Gastrocnemius medialis (tissue), 4 donors: ENCODE results near the gene OIP5. TPM values are rescaled to one million over a fixed set of nuclear protein-coding genes. Genes with fewer than 3 reads are reported as not detected.
A peak's percentile ranks its signal among the peaks of the same experiment; 100 is the strongest.
"Not testable (repeated sequence)": the region's sequence is repeated elsewhere in the genome, so short reads cannot be mapped to it uniquely, and the experiment has no call there.

Experiments used
- ATAC-seq, 2 donors: fragments of 150-250 bp; one replicate each; pipeline ENCODE4 v1.9.1; 2016
- DNase-seq, 2 donors: peaks; one replicate each; pipeline ENCODE4 v3.0.0-alpha.2; 2019
- H3K27ac ChIP-seq, 4 donors: fragments of 200-600 bp; sonication (generic); 1 replicate in 1 of 4; 2 replicates in 3 of 4; pipeline ENCODE4 v1.5.1; 2016 to 2018; ENCODE audit warnings: mild to moderate bottlenecking in 2 of 4, moderate library complexity in 1 of 4
- H3K27me3 ChIP-seq, 3 donors: fragments of 200-600 bp; sonication (generic) in 2 of 3; 1 replicate in 1 of 3; 2 replicates in 2 of 3; pipeline versions ENCODE4 v1.5.1 to v1.6.0; 2016 to 2019; ENCODE audit warnings: mild to moderate bottlenecking in 1 of 3, moderate library complexity in 1 of 3
- H3K36me3 ChIP-seq, 2 donors: fragments of 200-600 bp; sonication (generic) in 1 of 2; one replicate each; pipeline ENCODE4 v1.5.1; 2017 to 2018
- H3K4me1 ChIP-seq, 2 donors: fragments of 200-600 bp; sonication (generic) in 1 of 2; one replicate each; pipeline ENCODE4 v1.5.1; 2016 to 2017; ENCODE audit warnings: mild to moderate bottlenecking in 2 of 2
- H3K4me3 ChIP-seq, 4 donors: fragments of 200-600 bp; sonication (generic) in 3 of 4; 1 replicate in 1 of 4; 2 replicates in 3 of 4; pipeline ENCODE4 v1.5.1; 2016 to 2019; ENCODE audit warnings: mild to moderate bottlenecking in 2 of 4
- H3K9me3 ChIP-seq, 3 donors: fragments of 200-600 bp; sonication (generic) in 2 of 3; 1 replicate in 1 of 3; 2 replicates in 2 of 3; pipeline ENCODE4 v1.5.1; 2016 to 2019
- POLR2A ChIP-seq, 2 donors: fragments of 450-650 bp; IDR thresholded peaks; one replicate each; pipeline ENCODE4 v1.6.1; 2017; ENCODE audit warnings: antibody characterized with exemption in 2 of 2, mild to moderate bottlenecking in 2 of 2, moderate library complexity in 2 of 2
- in situ Hi-C, 4 donors: fragments of 200-750 bp; cut with MboI; loops; one replicate each; pipeline versions ENCODE4 v1.15.0 to v1.8.0; 2017; ENCODE audit warnings: low sequenced_read_pairs in 4 of 4
- intact Hi-C: fragments of 100-400 bp; cut with DNase I; formaldehyde crosslinking; loops from one replicate; pipeline ENCODE4 v1.15.1; 2023; ENCODE audit warnings: low total_unique reads
- total RNA-seq, 4 donors: library from RNA; depleted of rRNA; stranded (reverse); fragments of >200 nt; gene quantifications; one replicate each; pipeline versions ENCODE4 v1.1.0 to v1.2.3, GENCODE V29; 2016
- TF ChIP-seq, protein P1 (sequence below), 5 experiments: fragments of 450-650 bp in 3 of 5; fragments of 200-600 bp in 2 of 5; sonication (generic) in 2 of 5; IDR thresholded peaks in 4 of 5; conservative IDR thresholded peaks in 1 of 5; 1 replicate in 4 of 5; 2 replicates in 1 of 5; pipeline ENCODE4 v1.5.1; 2016 to 2019; ENCODE audit warnings: antibody characterized with exemption in 5 of 5, mild to moderate bottlenecking in 3 of 5, moderate library complexity in 3 of 5

Gene OIP5
- total RNA-seq, 4 donors from 2014 or later = 1.9 to 7.8 (median 4.0) TPM

DNA sequence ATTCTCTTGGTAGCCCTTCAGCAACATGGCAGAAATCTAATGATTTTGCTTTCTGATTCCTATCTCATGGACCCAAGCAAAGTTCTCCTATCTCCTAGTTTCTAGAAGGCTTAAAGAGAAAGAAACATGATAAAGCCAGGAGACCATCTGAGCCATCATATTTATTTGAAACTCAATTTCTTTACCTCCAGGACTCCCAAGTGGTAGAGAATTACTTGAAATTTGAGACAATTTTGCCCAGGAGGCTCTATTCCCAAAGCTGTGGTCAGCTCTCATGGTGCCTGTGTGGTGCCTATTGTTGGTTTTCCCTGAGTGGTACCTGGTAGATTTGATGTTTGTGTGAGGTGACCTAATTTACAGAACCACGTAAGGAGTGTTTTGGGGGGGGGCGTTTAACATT lies 62.5 kb downstream of the OIP5 start:
- in situ Hi-C loops (no loop called here), intact Hi-C loops (no loop called here)
- Histone ChIP-seq H3K36me3 (peaks cover 0 to 91% of the 10 kb centered on the region in 2 donors), H3K9me3 (no peaks in the 10 kb centered on the region), H3K27me3 (no peaks in the 10 kb centered on the region), H3K27ac (no peak overlapping the region), H3K4me1 (no peaks in the 10 kb centered on the region), H3K4me3 (no peak overlapping the region)
- ATAC-seq (no peak), DNase-seq (no peak)
- TF ChIP-seq, protein P1, sequence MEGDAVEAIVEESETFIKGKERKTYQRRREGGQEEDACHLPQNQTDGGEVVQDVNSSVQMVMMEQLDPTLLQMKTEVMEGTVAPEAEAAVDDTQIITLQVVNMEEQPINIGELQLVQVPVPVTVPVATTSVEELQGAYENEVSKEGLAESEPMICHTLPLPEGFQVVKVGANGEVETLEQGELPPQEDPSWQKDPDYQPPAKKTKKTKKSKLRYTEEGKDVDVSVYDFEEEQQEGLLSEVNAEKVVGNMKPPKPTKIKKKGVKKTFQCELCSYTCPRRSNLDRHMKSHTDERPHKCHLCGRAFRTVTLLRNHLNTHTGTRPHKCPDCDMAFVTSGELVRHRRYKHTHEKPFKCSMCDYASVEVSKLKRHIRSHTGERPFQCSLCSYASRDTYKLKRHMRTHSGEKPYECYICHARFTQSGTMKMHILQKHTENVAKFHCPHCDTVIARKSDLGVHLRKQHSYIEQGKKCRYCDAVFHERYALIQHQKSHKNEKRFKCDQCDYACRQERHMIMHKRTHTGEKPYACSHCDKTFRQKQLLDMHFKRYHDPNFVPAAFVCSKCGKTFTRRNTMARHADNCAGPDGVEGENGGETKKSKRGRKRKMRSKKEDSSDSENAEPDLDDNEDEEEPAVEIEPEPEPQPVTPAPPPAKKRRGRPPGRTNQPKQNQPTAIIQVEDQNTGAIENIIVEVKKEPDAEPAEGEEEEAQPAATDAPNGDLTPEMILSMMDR (IDR thresholded peaks at IDR 0.05 in 4 of 5, conservative IDR thresholded peaks at IDR 0.05 in 1 of 5) = no peak
- no peak for TF ChIP-seq POLR2A (IDR thresholded peaks at IDR 0.05)

DNA sequence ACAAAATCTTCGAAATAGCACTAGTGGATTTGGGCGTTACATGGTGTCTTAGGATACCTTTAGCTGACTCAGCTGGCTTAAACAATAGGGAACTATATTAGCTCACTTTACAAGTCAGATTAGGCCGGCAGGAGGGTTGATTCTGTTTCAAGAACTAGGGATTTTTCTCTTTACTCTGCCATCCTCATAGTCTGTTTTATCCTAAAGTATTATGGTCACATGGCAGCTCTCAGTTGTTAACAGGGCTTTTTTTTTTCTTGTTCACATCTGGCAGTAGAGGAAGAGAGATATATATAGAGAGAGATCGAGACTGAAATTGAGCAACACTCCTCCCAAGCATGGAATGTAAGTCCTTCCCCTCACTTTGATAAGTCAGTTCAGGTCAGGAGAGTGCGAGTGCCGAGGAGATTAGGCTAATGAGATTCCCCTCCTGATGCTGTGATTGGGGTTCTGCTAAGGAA lies 68.5 kb downstream of the OIP5 start:
- H3K4me3 ChIP-seq = no peak overlapping the region
- ATAC-seq = peak; percentile 63 to 84
- intact Hi-C loops = no loop called here
- DNase-seq = peak in 1 of 2 donors; percentile 22
- H3K27ac ChIP-seq = peak overlapping the region; percentile 45 to 54 (median 51)
- peaks cover 0 to 55% of the 10 kb centered on the region in 2 donors for H3K36me3 ChIP-seq
- in situ Hi-C loops = no loop called here
- TF ChIP-seq POLR2A (IDR thresholded peaks at IDR 0.05) = no peak
- TF ChIP-seq, protein P1 (IDR thresholded peaks at IDR 0.05 in 4 of 5, conservative IDR thresholded peaks at IDR 0.05 in 1 of 5) = no peak
- peaks cover 24 to 27% of the 10 kb centered on the region in 2 donors for H3K4me1 ChIP-seq
- no peaks in the 10 kb centered on the region for H3K27me3 ChIP-seq
- no peaks in the 10 kb centered on the region for H3K9me3 ChIP-seq

DNA sequence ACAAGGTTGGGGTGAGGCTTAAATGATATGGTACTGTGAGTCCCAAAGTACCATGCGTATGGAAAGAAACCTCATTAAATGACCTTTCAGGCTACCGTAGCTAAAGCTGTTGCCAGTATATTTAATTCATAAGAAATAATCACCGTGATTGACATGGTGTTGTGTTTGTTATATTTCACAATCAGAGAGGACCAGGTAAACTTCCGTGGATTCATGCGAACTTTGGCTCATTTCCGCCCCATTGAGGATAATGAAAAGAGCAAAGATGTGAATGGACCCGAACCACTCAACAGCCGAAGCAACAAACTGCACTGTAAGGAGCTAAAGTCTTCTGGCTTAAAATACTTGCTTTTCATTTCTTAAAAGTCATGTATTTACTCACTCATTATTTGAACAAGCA lies 69.8 kb downstream of the OIP5 start:
- in situ Hi-C loops (no loop called here), intact Hi-C loops (no loop called here)
- Histone ChIP-seq H3K36me3 (peaks cover 0 to 53% of the 10 kb centered on the region in 2 donors), H3K4me3 (no peak overlapping the region), H3K9me3 (no peaks in the 10 kb centered on the region), H3K27me3 (no peaks in the 10 kb centered on the region), H3K4me1 (peaks cover 32% of the 10 kb centered on the region in 2 donors), H3K27ac (no peak overlapping the region)
- TF ChIP-seq, protein P1 (IDR thresholded peaks at IDR 0.05 in 4 of 5, conservative IDR thresholded peaks at IDR 0.05 in 1 of 5) = no peak
- no peak for TF ChIP-seq POLR2A (IDR thresholded peaks at IDR 0.05)
- no peak for ATAC-seq
- no peak for DNase-seq

DNA sequence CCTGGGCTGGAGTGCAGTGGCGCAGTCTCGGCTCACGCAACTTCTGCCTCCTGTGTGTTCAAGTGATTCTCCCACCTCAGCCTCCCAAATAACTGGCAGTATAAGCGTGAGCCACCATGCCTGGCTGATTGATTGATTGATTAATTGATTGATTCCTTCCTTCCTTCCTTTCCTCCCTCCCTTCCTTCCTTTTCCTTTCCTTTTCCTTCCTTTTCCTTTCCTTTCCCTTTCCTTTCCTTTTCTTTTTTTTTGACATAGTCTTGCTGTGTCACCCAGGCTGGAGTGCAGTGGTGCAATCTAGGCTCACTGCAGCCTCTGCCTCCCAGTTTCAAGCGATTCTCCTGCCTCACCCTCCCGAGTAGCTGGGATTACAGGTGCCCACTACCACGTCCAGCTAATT lies 71.5 kb downstream of the OIP5 start:
- H3K9me3 ChIP-seq, DNase-seq, H3K27ac ChIP-seq, ATAC-seq, intact Hi-C loops, H3K27me3 ChIP-seq, H3K4me3 ChIP-seq, in situ Hi-C loops: not testable (repeated sequence)
- Histone ChIP-seq H3K4me1 (peaks cover 32% of the 10 kb centered on the region in 2 donors), H3K36me3 (peaks cover 0 to 37% of the 10 kb centered on the region in 2 donors)

DNA sequence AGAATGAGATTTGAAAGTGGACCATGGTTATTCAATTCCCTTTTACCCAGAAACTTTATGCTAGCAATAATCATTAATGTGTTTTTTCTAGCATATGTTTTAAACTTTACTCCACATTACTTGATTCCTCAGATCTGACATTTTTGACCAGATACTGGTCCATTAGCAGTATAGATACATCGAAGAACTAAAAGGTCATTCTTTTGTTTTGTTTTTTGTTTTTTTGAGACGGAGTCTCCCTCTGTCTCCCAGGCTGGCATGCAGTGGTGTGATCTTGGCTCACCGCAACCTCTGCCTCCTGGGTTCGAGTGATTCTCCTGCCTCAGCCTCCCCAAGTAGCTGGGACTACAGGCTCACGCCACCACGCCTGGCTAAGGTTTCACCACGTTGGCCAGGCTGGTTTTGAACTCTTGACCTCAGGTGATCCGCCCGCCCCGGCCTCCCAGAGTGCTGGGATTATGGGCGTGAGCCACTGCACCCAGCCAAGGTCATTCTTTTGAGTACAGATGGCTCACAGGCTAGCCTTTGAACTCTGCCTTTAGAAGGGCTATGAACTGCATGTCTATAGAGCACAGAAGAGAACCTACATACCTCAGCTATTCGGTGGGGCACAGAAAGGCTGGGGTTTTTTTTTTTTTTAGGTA lies 72.7 kb downstream of the OIP5 start:
- TF ChIP-seq, protein P1 (IDR thresholded peaks at IDR 0.05 in 4 of 5, conservative IDR thresholded peaks at IDR 0.05 in 1 of 5) = no peak
- TF ChIP-seq POLR2A (IDR thresholded peaks at IDR 0.05) = no peak
- in situ Hi-C loops (no loop called here), intact Hi-C loops (no loop called here)
- Histone ChIP-seq H3K27me3 (no peaks in the 10 kb centered on the region), H3K9me3 (no peaks in the 10 kb centered on the region), H3K36me3 (peaks cover 3 to 32% of the 10 kb centered on the region in 2 donors), H3K27ac (peak overlapping the region; percentile 63 to 70 (median 68)), H3K4me3 (no peak overlapping the region), H3K4me1 (peaks cover 31 to 32% of the 10 kb centered on the region in 2 donors)
- ATAC-seq = no peak
- no peak for DNase-seq

Other genes with a start within 250 kb of the OIP5 start
- 10 to 100 TPM; 25.5 to 33.0 (median 27.8) TPM for gene INO80, start 216.3 kb downstream of the OIP5 start, total RNA-seq
- not detected for gene EXD1, start 101.8 kb downstream of the OIP5 start, total RNA-seq
- 100 to 1,000 TPM; 208 to 293 (median 266) TPM for gene CHP1, start 101.3 kb downstream of the OIP5 start, total RNA-seq
- 1 to 10 TPM; 1.8 to 4.1 (median 2.5) TPM for gene NUSAP1, start 290 bp upstream of the OIP5 start, total RNA-seq
- gene NDUFAF1, start 69.9 kb upstream of the OIP5 start, total RNA-seq = 10 to 100 TPM; 48.1 to 61.4 (median 51.9) TPM
- 10 to 100 TPM; 22.7 to 46.8 (median 24.3) TPM for gene RTF1, start 84.5 kb upstream of the OIP5 start, total RNA-seq
- gene ITPKA, start 161.3 kb upstream of the OIP5 start, total RNA-seq = 10 to 100 TPM in 1 of 4 donors, 1 to 10 TPM in 2, under 1 TPM in 1; 0.75 to 12.4 (median 7.0) TPM
- under 1 TPM in 2 of 4 donors, not detected in 2; 0.34 to 0.68 TPM for gene LTK, start 181.2 kb upstream of the OIP5 start, total RNA-seq
- 10 to 100 TPM; 17.8 to 73.2 (median 34.8) TPM for gene RPAP1, start 211.7 kb upstream of the OIP5 start, total RNA-seq
- gene TYRO3, start 226.6 kb upstream of the OIP5 start, total RNA-seq = 1 to 10 TPM; 1.6 to 4.4 (median 2.4) TPM